OCI-LY1 (cell line): ENCODE data around the gene BHMT.

Experiments used
- EZH2 ChIP-seq: fragments of 200-600 bp; sonication (generic), shearing (Covaris generic); IDR thresholded peaks from 2 replicates; pipeline ENCODE4 v1.8.0; 2017; ENCODE audit warnings: borderline replicate concordance, mixed run types, mild to moderate bottlenecking, antibody characterized with exemption, low read length, moderate library complexity, mixed read lengths
- TF ChIP-seq, protein P1 (sequence below): fragments of 200-600 bp; sonication (generic), shearing (Covaris generic); IDR thresholded peaks from 2 replicates; pipeline ENCODE4 v1.5.1; 2017; ENCODE audit warnings: mild to moderate bottlenecking, antibody characterized with exemption, low read length, moderate library complexity, mixed read lengths

DNA sequence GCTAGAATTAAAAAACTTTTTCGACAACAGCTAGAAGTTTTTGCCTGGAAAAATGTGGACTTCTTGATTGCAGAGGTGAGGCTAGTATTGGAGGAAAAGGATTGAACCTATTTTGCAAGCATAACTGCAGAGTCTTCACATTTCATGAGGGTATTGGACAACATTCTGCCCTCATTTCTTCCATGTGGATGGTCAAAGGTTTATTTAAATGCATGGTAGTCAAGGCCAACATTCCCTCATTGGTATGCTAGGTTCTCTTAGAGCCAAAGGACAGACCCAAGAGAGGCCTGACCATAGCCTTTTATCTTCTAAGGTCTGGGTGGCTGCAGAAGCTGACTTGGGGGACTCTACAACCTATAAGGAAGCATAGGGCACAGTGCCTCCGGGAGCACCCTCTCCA lies 30.8 kb upstream of the BHMT start:
- TF ChIP-seq, protein P1, sequence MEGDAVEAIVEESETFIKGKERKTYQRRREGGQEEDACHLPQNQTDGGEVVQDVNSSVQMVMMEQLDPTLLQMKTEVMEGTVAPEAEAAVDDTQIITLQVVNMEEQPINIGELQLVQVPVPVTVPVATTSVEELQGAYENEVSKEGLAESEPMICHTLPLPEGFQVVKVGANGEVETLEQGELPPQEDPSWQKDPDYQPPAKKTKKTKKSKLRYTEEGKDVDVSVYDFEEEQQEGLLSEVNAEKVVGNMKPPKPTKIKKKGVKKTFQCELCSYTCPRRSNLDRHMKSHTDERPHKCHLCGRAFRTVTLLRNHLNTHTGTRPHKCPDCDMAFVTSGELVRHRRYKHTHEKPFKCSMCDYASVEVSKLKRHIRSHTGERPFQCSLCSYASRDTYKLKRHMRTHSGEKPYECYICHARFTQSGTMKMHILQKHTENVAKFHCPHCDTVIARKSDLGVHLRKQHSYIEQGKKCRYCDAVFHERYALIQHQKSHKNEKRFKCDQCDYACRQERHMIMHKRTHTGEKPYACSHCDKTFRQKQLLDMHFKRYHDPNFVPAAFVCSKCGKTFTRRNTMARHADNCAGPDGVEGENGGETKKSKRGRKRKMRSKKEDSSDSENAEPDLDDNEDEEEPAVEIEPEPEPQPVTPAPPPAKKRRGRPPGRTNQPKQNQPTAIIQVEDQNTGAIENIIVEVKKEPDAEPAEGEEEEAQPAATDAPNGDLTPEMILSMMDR = no peak
- no peak for TF ChIP-seq EZH2
